Hepatocyte (in vitro differentiated cells): Measurements from ENCODE around the gene ERC2. TPM values are rescaled to one million over a fixed set of nuclear protein-coding genes. Genes with fewer than 3 reads are reported as not detected.

Experiments
- DNase-seq: peaks from one replicate; pipeline ENCODE4 v3.0.0-alpha.2; 2016; ENCODE audit warnings: low spot score
- H2AFZ ChIP-seq: fragments of 200-600 bp; sonication (generic); 2 replicates; pipeline ENCODE4 v1.6.0; 2016; ENCODE audit warnings: antibody characterized with exemption, mild to moderate bottlenecking
- H3K27ac ChIP-seq: fragments of 200-600 bp; sonication (generic); 2 replicates; pipeline ENCODE4 v1.5.1; 2016; ENCODE audit warnings: mild to moderate bottlenecking
- H3K27me3 ChIP-seq: fragments of 200-600 bp; sonication (generic); 2 replicates; pipeline ENCODE4 v1.6.1; 2016
- H3K36me3 ChIP-seq: fragments of 200-600 bp; sonication (generic); replicated peaks from 2 replicates; pipeline ENCODE4 v1.5.1; 2016; ENCODE audit warnings: low read depth; ENCODE audit not compliant: insufficient read depth
- H3K4me1 ChIP-seq: fragments of 200-600 bp; sonication (generic); 2 replicates; pipeline ENCODE4 v1.5.1; 2016; ENCODE audit warnings: mild to moderate bottlenecking, moderate library complexity; ENCODE audit not compliant: insufficient read depth
- H3K4me2 ChIP-seq: fragments of 200-600 bp; sonication (generic); 2 replicates; pipeline ENCODE4 v1.6.0; 2016
- H3K4me3 ChIP-seq: fragments of 200-600 bp; sonication (generic); 2 replicates; pipeline ENCODE4 v1.5.1; 2016; ENCODE audit warnings: mild to moderate bottlenecking
- H3K79me2 ChIP-seq: fragments of 200-600 bp; sonication (generic); 2 replicates; pipeline ENCODE4 v1.6.0; 2017; ENCODE audit warnings: mild to moderate bottlenecking
- H3K9me2 ChIP-seq: fragments of 200-600 bp; sonication (generic); replicated peaks from 2 replicates; pipeline ENCODE4 v1.6.0; 2017; ENCODE audit warnings: mild to moderate bottlenecking; ENCODE audit not compliant: insufficient read depth
- H3K9me3 ChIP-seq: fragments of 200-600 bp; sonication (generic); 2 replicates; pipeline ENCODE4 v1.5.1; 2016; ENCODE audit warnings: low read depth, mild to moderate bottlenecking
- H4K20me1 ChIP-seq: fragments of 200-600 bp; sonication (generic); 2 replicates; pipeline ENCODE4 v1.6.0; 2016; ENCODE audit warnings: mild to moderate bottlenecking; ENCODE audit not compliant: insufficient read depth, poor library complexity, severe bottlenecking
- CTCF ChIP-seq: fragments of 200-600 bp; sonication (generic); IDR thresholded peaks from 2 replicates; pipeline ENCODE4 v1.5.1; 2016; ENCODE audit warnings: antibody characterized with exemption, mild to moderate bottlenecking; ENCODE audit not compliant: poor library complexity
- EZH2 ChIP-seq: fragments of 200-600 bp; sonication (generic); IDR thresholded peaks from 2 replicates; pipeline ENCODE4 v1.6.1; 2016; ENCODE audit warnings: antibody characterized with exemption, mild to moderate bottlenecking, borderline replicate concordance
- EZH2phosphoT487 ChIP-seq: fragments of 200-600 bp; sonication (generic); IDR thresholded peaks from one replicate; pipeline ENCODE4 v1.6.1; 2018; ENCODE audit warnings: antibody characterized with exemption, mild to moderate bottlenecking, low read depth, moderate library complexity; ENCODE audit not compliant: unreplicated experiment, severe bottlenecking
- WGBS: methylation state at CpG from one replicate; pipeline ENCODE4 v1.1.6; 2016; ENCODE audit warnings: low lambda C conversion rate; ENCODE audit errors: missing lambda C conversion rate; 5-methylcytosine and 5-hydroxymethylcytosine counted together
- polyA plus RNA-seq: library from polyadenylated mRNA; unstranded; fragments of >200 nt; fragmentation: Nextera tagmentation; extraction: Ambion mirVana; gene quantifications from 2 replicates; pipeline ENCODE4 v1.2.1, GENCODE V29; 2016
- total RNA-seq: library from RNA; depleted of rRNA; stranded (reverse); fragments of >200 nt; gene quantifications from 2 replicates; pipeline ENCODE4 v1.2.3, GENCODE V29; 2014

Gene ERC2
- total and polyA plus RNA-seq, 2 experiments from 2014 or later = 1.2 to 5.3 TPM

- no peaks in the 10 kb centered on the region for H3K9me3 ChIP-seq
- H3K27ac ChIP-seq = no peak overlapping the region
- no peaks in the 10 kb centered on the region for H4K20me1 ChIP-seq
- no peak overlapping the region for H2AFZ ChIP-seq
- no peak overlapping the region for H3K4me2 ChIP-seq
- no peak for TF ChIP-seq EZH2
- no peak for TF ChIP-seq EZH2phosphoT487
- TF ChIP-seq CTCF = no peak
- H3K4me3 ChIP-seq = no peak overlapping the region
- H3K27me3 ChIP-seq = no peaks in the 10 kb centered on the region
- H3K36me3 ChIP-seq = no peaks in the 10 kb centered on the region
- H3K79me2 ChIP-seq = no peaks in the 10 kb centered on the region
- H3K4me1 ChIP-seq = no peaks in the 10 kb centered on the region
- no peak for DNase-seq
- no peaks in the 10 kb centered on the region for H3K9me2 ChIP-seq
Observed at GRCh38 chr3:56452085-56452484, 16.2 kb downstream of the ERC2 start.

DNA sequence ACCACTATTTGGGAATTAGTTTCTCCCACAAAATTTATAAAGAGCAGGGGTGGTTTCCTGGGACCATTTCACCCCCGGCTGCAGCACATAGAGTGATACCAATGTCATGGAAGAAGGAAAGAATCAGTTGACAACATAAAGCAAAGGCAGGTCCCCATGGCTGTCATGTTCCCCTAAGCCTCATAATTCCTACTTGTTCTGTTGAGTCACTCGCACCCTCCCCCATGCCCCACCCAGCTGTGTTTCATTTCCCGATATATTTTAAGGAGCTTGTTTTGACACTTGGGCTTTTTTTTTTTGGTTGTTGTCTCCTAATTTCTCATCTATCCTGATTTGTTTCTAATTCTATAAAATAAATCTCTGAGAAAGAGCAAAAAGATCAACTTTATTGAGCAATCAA, 24.9 kb downstream of the ERC2 start:
- 92% methylated on average over 3 of the region's 3 CpGs for WGBS
- Histone ChIP-seq H3K4me1 (no peaks in the 10 kb centered on the region), H2AFZ (no peak overlapping the region), H3K9me3 (no peaks in the 10 kb centered on the region), H3K4me3 (no peak overlapping the region), H3K27me3 (no peaks in the 10 kb centered on the region), H3K27ac (no peak overlapping the region), H3K36me3 (no peaks in the 10 kb centered on the region), H3K9me2 (no peaks in the 10 kb centered on the region), H4K20me1 (no peaks in the 10 kb centered on the region), H3K4me2 (no peak overlapping the region), H3K79me2 (no peaks in the 10 kb centered on the region)
- DNase-seq = no peak
- no peak for TF ChIP-seq EZH2
- no peak for TF ChIP-seq CTCF
- no peak for TF ChIP-seq EZH2phosphoT487

GRCh38 chr3:56428667-56429066, 39.6 kb downstream of the ERC2 start:
- no peak overlapping the region for H3K27ac ChIP-seq
- TF ChIP-seq CTCF (no peak), EZH2 (no peak)
- H3K36me3 ChIP-seq = no peaks in the 10 kb centered on the region
- no peak overlapping the region for H3K4me3 ChIP-seq
- WGBS = 72% methylated on average over 6 of the region's 6 CpGs
- no peaks in the 10 kb centered on the region for H3K27me3 ChIP-seq
- H2AFZ ChIP-seq = no peak overlapping the region
- DNase-seq = no peak
- no peaks in the 10 kb centered on the region for H3K9me3 ChIP-seq
- H4K20me1 ChIP-seq = no peaks in the 10 kb centered on the region
- no peaks in the 10 kb centered on the region for H3K79me2 ChIP-seq
- no peaks in the 10 kb centered on the region for H3K4me1 ChIP-seq
- H3K9me2 ChIP-seq = no peaks in the 10 kb centered on the region
- no peak overlapping the region for H3K4me2 ChIP-seq

- Histone ChIP-seq H3K4me1 (no peaks in the 10 kb centered on the region), H3K9me2 (no peaks in the 10 kb centered on the region), H3K27me3 (no peaks in the 10 kb centered on the region), H3K36me3 (no peaks in the 10 kb centered on the region), H3K9me3 (no peaks in the 10 kb centered on the region), H3K27ac (peak overlapping the region; percentile 59), H3K4me3 (no peak overlapping the region), H4K20me1 (no peaks in the 10 kb centered on the region), H3K79me2 (no peaks in the 10 kb centered on the region), H3K4me2 (no peak overlapping the region), H2AFZ (no peak overlapping the region)
- 89% methylated on average over 3 of the region's 3 CpGs for WGBS
- no peak for DNase-seq
- TF ChIP-seq EZH2 (no peak), EZH2phosphoT487 (no peak), CTCF (no peak)
Observed at GRCh38 chr3:56424885-56425284, 43.4 kb downstream of the ERC2 start.
